Calu3 (cell line): ENCODE measurements around the gene MARK2. TPM values are rescaled to one million over a fixed set of nuclear protein-coding genes. Genes with fewer than 3 reads are reported as not detected.

ENCODE experiments used
- BruUV-seq: library from RNA; stranded (reverse); fragments of 400-500 nt; replicated peaks from 2 replicates; lab custom pipeline; 2021; lab: Mats Ljungman, UMichigan
- CTCF ChIA-PET: fragments of 300-600 bp; sonication (Branson Sonifier 250); formaldehyde crosslinking; loops from one replicate; lab custom pipeline; 2022; ENCODE audit warnings: antibody characterized with exemption; lab: Charles Lee
- DNase-seq: peaks from one replicate; pipeline ENCODE4 v3.0.0; 2022
- H3K27ac Mint-ChIP-seq: one replicate; pipeline ENCODE4 v1.8.0; 2022; ENCODE audit warnings: mixed read lengths; ENCODE audit not compliant: unreplicated experiment
- H3K27me3 Mint-ChIP-seq: one replicate; pipeline ENCODE4 v1.8.0; 2022; ENCODE audit warnings: mixed read lengths; ENCODE audit not compliant: unreplicated experiment
- H3K36me3 Mint-ChIP-seq: one replicate; pipeline ENCODE4 v1.8.0; 2022; ENCODE audit warnings: mild to moderate bottlenecking, moderate library complexity, mixed read lengths; ENCODE audit not compliant: insufficient read depth, unreplicated experiment
- H3K4me1 Mint-ChIP-seq: one replicate; pipeline ENCODE4 v1.8.0; 2022; ENCODE audit warnings: mild to moderate bottlenecking, low read depth, mixed read lengths; ENCODE audit not compliant: unreplicated experiment
- H3K4me3 Mint-ChIP-seq: one replicate; pipeline ENCODE4 v1.8.0; 2022; ENCODE audit warnings: mild to moderate bottlenecking, low read depth, moderate library complexity, mixed read lengths; ENCODE audit not compliant: unreplicated experiment
- H3K9me3 Mint-ChIP-seq: one replicate; pipeline ENCODE4 v1.8.0; 2022; ENCODE audit warnings: low read depth, mixed read lengths; ENCODE audit not compliant: unreplicated experiment
- CTCF ChIP-seq: fragments of 200-600 bp; IDR thresholded peaks from one replicate; pipeline ENCODE4 v1.8.0; 2022; ENCODE audit warnings: antibody characterized with exemption; ENCODE audit not compliant: unreplicated experiment
- intact Hi-C: fragments of 100-400 bp; cut with micrococcal nuclease; formaldehyde crosslinking; loops from one replicate; pipeline ENCODE4 v1.10.0; 2022; ENCODE audit not compliant: unreplicated experiment
- total RNA-seq: library from RNA; stranded (reverse); gene quantifications from 2 replicates; pipeline ENCODE4 v1.2.3, GENCODE V29; 2022

Gene MARK2
- total RNA-seq, 1 experiment from 2014 or later: 63.1 TPM

DNA sequence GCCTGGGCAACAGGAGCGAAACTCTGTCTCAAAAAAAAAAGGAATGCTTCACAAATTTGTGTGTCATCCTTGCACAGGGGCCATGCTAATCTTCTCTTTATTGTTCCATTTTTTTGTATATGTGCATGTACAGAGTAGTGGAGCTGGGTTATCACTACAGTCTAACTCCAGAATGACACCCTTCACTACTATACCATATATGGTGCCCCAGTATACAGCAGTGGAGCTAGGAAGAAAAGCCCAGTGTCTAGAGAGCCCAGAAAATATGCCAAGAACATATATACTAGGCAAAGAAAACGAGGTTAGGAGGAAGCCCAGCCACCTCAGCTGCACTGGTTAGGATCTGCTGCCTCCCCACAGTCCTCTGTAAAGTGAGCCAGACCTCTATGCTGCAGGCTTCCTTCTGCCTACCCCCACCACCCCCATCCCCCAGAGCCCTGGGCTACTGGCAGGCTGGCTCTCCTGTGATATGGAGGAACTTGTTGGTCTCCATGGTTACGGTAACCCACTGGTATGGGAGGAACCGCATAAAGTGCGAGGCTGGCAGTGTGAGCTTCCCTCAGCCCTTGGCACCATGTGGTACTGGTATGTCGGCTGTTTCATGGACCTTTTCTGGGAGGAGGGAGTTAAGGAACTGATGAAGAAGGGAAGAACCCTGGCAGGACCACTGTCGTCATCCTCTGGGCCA is 43.8 kb downstream of the MARK2 start:
- BruUV-seq: no TSS peak
- H3K4me3 Mint-ChIP-seq: no peak overlapping the region
- TF ChIP-seq CTCF: no peak
- no peak overlapping the region for H3K27ac Mint-ChIP-seq
- CTCF ChIA-PET: no interaction called here
- H3K36me3 Mint-ChIP-seq: peaks cover 4% of the 10 kb centered on the region
- H3K9me3 Mint-ChIP-seq: no peaks in the 10 kb centered on the region
- intact Hi-C loops: no loop called here
- no peaks in the 10 kb centered on the region for H3K27me3 Mint-ChIP-seq
- peaks cover 15% of the 10 kb centered on the region for H3K4me1 Mint-ChIP-seq
- no peak for DNase-seq

GRCh38 chr11:63883791-63884190 is 44.9 kb downstream of the MARK2 start:
- Mint-ChIP-seq H3K27ac (no peak overlapping the region), H3K27me3 (no peaks in the 10 kb centered on the region), H3K4me1 (peaks cover 26% of the 10 kb centered on the region), H3K36me3 (peaks cover 10% of the 10 kb centered on the region), H3K9me3 (no peaks in the 10 kb centered on the region), H3K4me3 (no peak overlapping the region)
- CTCF ChIA-PET: no interaction called here
- no TSS peak for BruUV-seq
- DNase-seq: no peak
- intact Hi-C loops: no loop called here
- no peak for TF ChIP-seq CTCF

DNA sequence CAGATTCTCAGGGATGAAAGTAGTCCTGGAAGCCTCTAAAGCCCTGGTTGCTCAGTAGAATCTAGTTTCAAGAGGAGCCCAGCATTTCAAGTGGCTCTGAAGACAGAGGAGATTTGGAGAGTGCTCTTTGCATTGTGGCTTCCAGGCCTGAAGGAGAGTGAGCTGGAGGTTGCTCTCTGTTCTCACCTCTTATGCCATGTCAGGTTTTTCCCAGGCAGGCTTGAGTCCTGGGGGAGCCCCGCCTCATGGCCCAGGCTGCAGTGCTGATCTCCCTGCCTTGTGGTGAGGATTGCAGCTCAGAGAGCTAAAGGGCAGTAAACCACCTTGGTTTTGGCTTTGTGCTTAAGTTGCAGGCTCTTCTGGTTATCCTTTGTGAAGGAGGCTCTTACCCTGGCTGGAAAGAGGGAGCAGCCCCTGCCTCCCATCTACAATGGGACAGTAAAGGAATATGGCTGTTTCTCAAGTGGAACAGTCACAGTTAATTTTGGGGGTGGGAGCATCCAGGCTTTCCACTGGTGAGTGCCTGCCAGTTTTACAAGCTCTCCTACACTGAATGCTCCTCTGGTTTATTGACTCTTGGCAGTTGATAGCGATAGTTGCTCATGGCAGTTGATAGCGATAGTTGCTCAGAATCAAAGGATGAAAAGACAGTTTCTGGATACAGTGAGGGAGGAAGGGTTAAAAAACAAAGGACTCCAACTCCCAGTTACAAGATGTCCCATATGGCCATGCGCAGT is 45.5 kb downstream of the MARK2 start:
- CTCF ChIA-PET: no interaction called here
- intact Hi-C loops: no loop called here
- H3K9me3 Mint-ChIP-seq: no peaks in the 10 kb centered on the region
- no peak for TF ChIP-seq CTCF
- H3K4me1 Mint-ChIP-seq: peaks cover 30% of the 10 kb centered on the region
- H3K27ac Mint-ChIP-seq: no peak overlapping the region
- no peaks in the 10 kb centered on the region for H3K27me3 Mint-ChIP-seq
- H3K4me3 Mint-ChIP-seq: no peak overlapping the region
- peaks cover 13% of the 10 kb centered on the region for H3K36me3 Mint-ChIP-seq
- DNase-seq: no peak
- BruUV-seq: no TSS peak

GRCh38 chr11:63887386-63887999 is 48.6 kb downstream of the MARK2 start:
- Mint-ChIP-seq H3K4me3 (peak overlapping the region; percentile 88), H3K4me1 (peaks cover 35% of the 10 kb centered on the region), H3K27ac (peak overlapping the region; percentile 79), H3K36me3 (peaks cover 17% of the 10 kb centered on the region), H3K9me3 (no peaks in the 10 kb centered on the region), H3K27me3 (no peaks in the 10 kb centered on the region)
- CTCF ChIA-PET: interaction anchor here (0.5 to 2.0 kb wide), 9 partner anchors 11 to 58 kb away, joined by 3 to 7 read pairs (median 4); partner anchors contain the start of gene MARK2
- no peak for TF ChIP-seq CTCF
- DNase-seq: no peak
- no TSS peak for BruUV-seq
- intact Hi-C loops: loop anchor here (5.0 kb wide), 1 partner anchor 45 kb away; no protein-coding TSS in a partner anchor
